Measurements from ENCODE around the gene RSRC1.

Gene RSRC1

DNA sequence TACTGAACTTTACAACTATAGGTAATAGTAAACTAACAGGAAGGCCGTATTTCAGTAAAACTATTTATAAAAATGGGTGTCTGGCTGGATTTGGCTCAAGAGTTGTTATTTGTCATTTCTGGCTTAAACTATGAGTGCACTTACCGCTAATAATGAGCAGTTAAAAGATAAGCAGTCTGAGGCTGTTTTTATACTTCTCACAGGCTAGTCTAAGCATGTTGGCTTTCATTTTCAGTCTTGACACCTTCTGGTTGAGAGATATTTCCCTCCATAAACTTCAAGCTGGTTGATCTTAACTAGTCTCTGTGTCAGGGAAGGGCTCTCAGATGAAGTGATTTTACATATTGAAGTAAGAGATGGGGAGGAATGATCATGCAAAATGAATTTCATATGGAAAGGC is 96.1 kb downstream of the RSRC1 start:
- H3K79me2 ChIP-seq (ENCODE audit: insufficient read depth, low read length) = no peaks in the 10 kb centered on the region
- H3K4me2 ChIP-seq (ENCODE audit: low read length) = no peak overlapping the region
- no peak overlapping the region for H2AFZ ChIP-seq (ENCODE audit: low read length)
- H3K9me3 ChIP-seq (ENCODE audit: low read length) = peaks cover 5% of the 10 kb centered on the region
- no peaks in the 10 kb centered on the region for H3F3A ChIP-seq (ENCODE audit: insufficient read depth, low read length)
- H3K27ac ChIP-seq (ENCODE audit: low read depth, low read length, poor library complexity, severe bottlenecking) = no peak overlapping the region
- no peak overlapping the region for H3K9ac ChIP-seq (ENCODE audit: low read length)
- H3K36me3 ChIP-seq (ENCODE audit: insufficient read depth, low read length) = no peaks in the 10 kb centered on the region
- H3K4me1 ChIP-seq (ENCODE audit: insufficient read depth, low read length, severe bottlenecking) = no peaks in the 10 kb centered on the region
- H4K20me1 ChIP-seq (ENCODE audit: insufficient read depth, low read length) = no peaks in the 10 kb centered on the region
- TF ChIP-seq, protein P1, sequence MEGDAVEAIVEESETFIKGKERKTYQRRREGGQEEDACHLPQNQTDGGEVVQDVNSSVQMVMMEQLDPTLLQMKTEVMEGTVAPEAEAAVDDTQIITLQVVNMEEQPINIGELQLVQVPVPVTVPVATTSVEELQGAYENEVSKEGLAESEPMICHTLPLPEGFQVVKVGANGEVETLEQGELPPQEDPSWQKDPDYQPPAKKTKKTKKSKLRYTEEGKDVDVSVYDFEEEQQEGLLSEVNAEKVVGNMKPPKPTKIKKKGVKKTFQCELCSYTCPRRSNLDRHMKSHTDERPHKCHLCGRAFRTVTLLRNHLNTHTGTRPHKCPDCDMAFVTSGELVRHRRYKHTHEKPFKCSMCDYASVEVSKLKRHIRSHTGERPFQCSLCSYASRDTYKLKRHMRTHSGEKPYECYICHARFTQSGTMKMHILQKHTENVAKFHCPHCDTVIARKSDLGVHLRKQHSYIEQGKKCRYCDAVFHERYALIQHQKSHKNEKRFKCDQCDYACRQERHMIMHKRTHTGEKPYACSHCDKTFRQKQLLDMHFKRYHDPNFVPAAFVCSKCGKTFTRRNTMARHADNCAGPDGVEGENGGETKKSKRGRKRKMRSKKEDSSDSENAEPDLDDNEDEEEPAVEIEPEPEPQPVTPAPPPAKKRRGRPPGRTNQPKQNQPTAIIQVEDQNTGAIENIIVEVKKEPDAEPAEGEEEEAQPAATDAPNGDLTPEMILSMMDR (IDR thresholded peaks at IDR 0.05; ENCODE audit: low read length) = no peak
- no peak for TF ChIP-seq EZH2 (IDR thresholded peaks at IDR 0.05; ENCODE audit: borderline replicate concordance, low read length)
- no peaks in the 10 kb centered on the region for H3K9me2 ChIP-seq (ENCODE audit: low read depth, low read length)
- H3K27me3 ChIP-seq (ENCODE audit: insufficient read depth, low read length) = no peaks in the 10 kb centered on the region
- no peak overlapping the region for H3K4me3 ChIP-seq (ENCODE audit: low read depth, low read length, poor library complexity, severe bottlenecking)

- Histone ChIP-seq H3K9me3 (ENCODE audit: low read length) (no peaks in the 10 kb centered on the region), H3K4me2 (ENCODE audit: low read length) (no peak overlapping the region)
- no peak for TF ChIP-seq EZH2 (IDR thresholded peaks at IDR 0.05; ENCODE audit: borderline replicate concordance, low read length)
- TF ChIP-seq, protein P1 (IDR thresholded peaks at IDR 0.05; ENCODE audit: low read length) = no peak
Measured at GRCh38 chr3:158210067-158210466, 100.2 kb downstream of the RSRC1 start.

DNA sequence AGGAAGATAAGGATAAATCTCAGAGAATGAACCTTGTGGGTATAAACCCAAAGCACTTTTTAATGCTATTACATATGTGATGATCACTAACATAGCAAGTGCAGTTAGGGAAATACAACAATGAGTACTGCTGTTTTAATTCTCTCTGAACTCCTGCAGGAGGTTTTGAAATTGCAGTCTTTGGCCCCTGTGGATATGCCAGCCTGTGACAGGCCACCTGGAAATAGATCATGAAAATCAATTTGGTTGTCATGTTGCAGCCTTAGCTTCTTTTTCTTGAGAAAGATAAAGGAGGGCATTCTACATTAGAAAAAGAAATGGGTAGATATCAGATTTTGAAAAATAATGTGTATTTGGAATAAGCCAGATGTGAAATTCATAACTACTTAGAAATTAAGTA is 103.6 kb downstream of the RSRC1 start:
- Histone ChIP-seq H3K79me2 (ENCODE audit: insufficient read depth, low read length) (0 out of 2 replicates have a peak, but pooled peaks cover 7% of the 10 kb centered on the region), H3K4me3 (ENCODE audit: low read depth, low read length, poor library complexity, severe bottlenecking) (no peak overlapping the region), H3K9me3 (ENCODE audit: low read length) (no peaks in the 10 kb centered on the region), H3K9ac (ENCODE audit: low read length) (no peak overlapping the region), H3K4me1 (ENCODE audit: insufficient read depth, low read length, severe bottlenecking) (no peaks in the 10 kb centered on the region), H3F3A (ENCODE audit: insufficient read depth, low read length) (no peaks in the 10 kb centered on the region), H2AFZ (ENCODE audit: low read length) (no peak overlapping the region), H4K20me1 (ENCODE audit: insufficient read depth, low read length) (no peaks in the 10 kb centered on the region), H3K27me3 (ENCODE audit: insufficient read depth, low read length) (no peaks in the 10 kb centered on the region), H3K27ac (ENCODE audit: low read depth, low read length, poor library complexity, severe bottlenecking) (no peak overlapping the region), H3K36me3 (ENCODE audit: insufficient read depth, low read length) (no peaks in the 10 kb centered on the region), H3K9me2 (ENCODE audit: low read depth, low read length) (no peaks in the 10 kb centered on the region), H3K4me2 (ENCODE audit: low read length) (no peak overlapping the region)
- TF ChIP-seq EZH2 (IDR thresholded peaks at IDR 0.05; ENCODE audit: borderline replicate concordance, low read length) = no peak
- TF ChIP-seq, protein P1 (IDR thresholded peaks at IDR 0.05; ENCODE audit: low read length) = no peak

More at GRCh38 chr3:158210067-158210466, 100.2 kb downstream of the RSRC1 start:
- H3K79me2 ChIP-seq (ENCODE audit: insufficient read depth, low read length) = 0 out of 2 replicates have a peak, but pooled peaks cover 7% of the 10 kb centered on the region
- H3K4me1 ChIP-seq (ENCODE audit: insufficient read depth, low read length, severe bottlenecking) = no peaks in the 10 kb centered on the region
- H3K9me2 ChIP-seq (ENCODE audit: low read depth, low read length) = no peaks in the 10 kb centered on the region
- no peak overlapping the region for H3K4me3 ChIP-seq (ENCODE audit: low read depth, low read length, poor library complexity, severe bottlenecking)
- no peaks in the 10 kb centered on the region for H3K36me3 ChIP-seq (ENCODE audit: insufficient read depth, low read length)
- no peaks in the 10 kb centered on the region for H4K20me1 ChIP-seq (ENCODE audit: insufficient read depth, low read length)
- no peak overlapping the region for H2AFZ ChIP-seq (ENCODE audit: low read length)
- no peaks in the 10 kb centered on the region for H3F3A ChIP-seq (ENCODE audit: insufficient read depth, low read length)
- H3K27ac ChIP-seq (ENCODE audit: low read depth, low read length, poor library complexity, severe bottlenecking) = no peak overlapping the region
- H3K9ac ChIP-seq (ENCODE audit: low read length) = no peak overlapping the region
- H3K27me3 ChIP-seq (ENCODE audit: insufficient read depth, low read length) = no peaks in the 10 kb centered on the region
